Mucosa of descending colon (tissue), 3 donors: Measurements from ENCODE around the gene GCNA. TPM values are rescaled to one million over a fixed set of nuclear protein-coding genes. Genes with fewer than 3 reads are reported as not detected.

Source experiments
- ATAC-seq: fragments of 200-7000 bp; cut with Tn5 transposase; one replicate; pipeline ENCODE4 v1.9.1; 2020; ENCODE audit warnings: mild to moderate bottlenecking, moderate library complexity
- DNase-seq, 3 donors: peaks; one replicate each; pipeline ENCODE4 v3.0.0-alpha.2; 2020
- H3K36me3 ChIP-seq: fragments of 200-600 bp; one replicate; pipeline ENCODE4 v1.8.0; 2021; ENCODE audit warnings: low read depth, mild to moderate bottlenecking
- H3K4me1 ChIP-seq: fragments of 200-600 bp; one replicate; pipeline ENCODE4 v1.8.0; 2021; ENCODE audit warnings: low read depth, mild to moderate bottlenecking
- H3K4me3 ChIP-seq: fragments of 200-600 bp; one replicate; pipeline ENCODE4 v1.8.0; 2021; ENCODE audit warnings: mild to moderate bottlenecking
- H3K9me3 ChIP-seq: fragments of 200-600 bp; one replicate; pipeline ENCODE4 v1.8.0; 2021; ENCODE audit warnings: mild to moderate bottlenecking
- CTCF ChIP-seq: fragments of 200-600 bp; IDR thresholded peaks from one replicate; pipeline ENCODE4 v1.8.0; 2022; ENCODE audit warnings: antibody characterized with exemption, mild to moderate bottlenecking
- intact Hi-C, 2 donors: fragments of 100-400 bp; cut with DNase I in 1 of 2; cut with micrococcal nuclease in 1 of 2; formaldehyde crosslinking; loops; one replicate each; pipeline versions ENCODE4 v1.11.0 to v1.11.1; 2022; cut with DNase I, micrococcal nuclease
- total RNA-seq, 3 donors: library from RNA; stranded (reverse); fragmentation: NEBNext Ultra II Directional in 2 of 3; extraction: Animal tissue kit (Norgen Biotek cat#: 25700) in 2 of 3; gene quantifications; one replicate each; pipeline versions ENCODE4 v1.2.1 to v1.2.4, GENCODE V29; 2021 to 2023
- donor health status: DM: no; HTN: no; CAD: no; lungs with moderate emphysema.
- donor health status: DM: no; HTN: no; CAD: no.
- donor health status: DM: no; HTN: yes; CAD: no.

GCNA gene
- total RNA-seq, 3 donors from 2014 or later, result 1.2 to 2.0 (median 1.5) TPM

- peaks cover 33% of the 10 kb centered on the region for H3K4me1 ChIP-seq
- H3K36me3 ChIP-seq, result no peaks in the 10 kb centered on the region
- H3K4me3 ChIP-seq, result no peak overlapping the region
- DNase-seq, result peak; percentile 82 to 91 (median 84)
- TF ChIP-seq CTCF, result no peak
- intact Hi-C loops, result no loop called here
- no peaks in the 10 kb centered on the region for H3K9me3 ChIP-seq
- peak; percentile 78 for ATAC-seq
These were observed 44.6 kb downstream of the GCNA start for GRCh38 chrX:71622576-71623450.

DNA sequence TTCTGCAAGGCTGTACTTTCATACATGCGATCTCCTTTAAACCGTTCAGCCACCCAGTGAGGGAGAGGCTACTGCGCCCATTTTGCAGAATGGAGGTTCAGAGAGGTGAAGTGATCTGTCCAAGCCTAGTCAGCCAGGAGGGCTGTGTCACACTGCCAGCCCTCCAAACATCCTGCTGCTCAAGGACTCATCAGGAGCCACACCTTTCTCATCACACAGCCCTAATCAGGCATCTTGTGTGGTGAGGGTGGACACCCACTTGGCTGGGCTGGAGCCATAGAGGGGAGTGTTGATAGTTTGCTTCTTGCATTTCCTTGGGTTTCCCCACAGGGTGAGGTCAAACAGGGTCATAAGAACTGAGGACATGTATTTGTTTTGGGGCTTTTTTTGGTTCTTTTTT lies 45.5 kb downstream of the GCNA start:
- Histone ChIP-seq H3K9me3 (no peaks in the 10 kb centered on the region), H3K4me1 (peaks cover 33% of the 10 kb centered on the region), H3K36me3 (no peaks in the 10 kb centered on the region), H3K4me3 (no peak overlapping the region)
- intact Hi-C loops, result no loop called here
- TF ChIP-seq CTCF, result no peak
- peak in 1 of 3 donors; percentile 43 for DNase-seq
- ATAC-seq, result peak; percentile 5

GRCh38 chrX:71625471-71625870 lies 47.2 kb downstream of the GCNA start:
- Histone ChIP-seq H3K4me1 (peaks cover 33% of the 10 kb centered on the region), H3K9me3 (no peaks in the 10 kb centered on the region), H3K36me3 (no peaks in the 10 kb centered on the region), H3K4me3 (no peak overlapping the region)
- intact Hi-C loops, result no loop called here
- DNase-seq (no peak), ATAC-seq (no peak)
- no peak for TF ChIP-seq CTCF

- TF ChIP-seq CTCF, result no peak
- H3K9me3 ChIP-seq, result no peaks in the 10 kb centered on the region
- DNase-seq (peak; percentile 67 to 78 (median 72)), ATAC-seq (peak; percentile 61)
- intact Hi-C loops, result no loop called here
- no peak overlapping the region for H3K4me3 ChIP-seq
- H3K36me3 ChIP-seq, result no peaks in the 10 kb centered on the region
- H3K4me1 ChIP-seq, result peaks cover 33% of the 10 kb centered on the region
These were observed 48.3 kb downstream of the GCNA start for GRCh38 chrX:71626576-71626975.

GRCh38 chrX:71627588-71628404 lies 49.6 kb downstream of the GCNA start:
- TF ChIP-seq CTCF, result no peak

More at GRCh38 chrX:71627588-71628404, 49.6 kb downstream of the GCNA start:
- ATAC-seq (no peak), DNase-seq (no peak)
- no peaks in the 10 kb centered on the region for H3K36me3 ChIP-seq
- H3K4me1 ChIP-seq, result peaks cover 26% of the 10 kb centered on the region
- no peak overlapping the region for H3K4me3 ChIP-seq
- H3K9me3 ChIP-seq, result no peaks in the 10 kb centered on the region
- intact Hi-C loops, result no loop called here
